Body of pancreas (tissue), 4 donors: ENCODE data around the gene BCL7A. TPM values are rescaled to one million over a fixed set of nuclear protein-coding genes. Genes with fewer than 3 reads are reported as not detected.

Source experiments
- ATAC-seq: fragments of 150-250 bp; one replicate; pipeline ENCODE4 v1.9.1; 2016
- DNase-seq, 4 donors: peaks; one replicate each; pipeline ENCODE4 v3.0.0-alpha.2; 2019
- H3K27ac ChIP-seq, 4 donors: fragments of 200-600 bp; sonication (generic); 1 replicate in 3 of 4; 2 replicates in 1 of 4; pipeline versions ENCODE4 v1.5.1 to v1.6.1; 2016 to 2019; ENCODE audit warnings: mild to moderate bottlenecking in 1 of 4, mixed read lengths in 1 of 4, moderate library complexity in 1 of 4
- H3K27me3 ChIP-seq, 2 donors: fragments of 200-600 bp; sonication (generic); one replicate each; pipeline ENCODE4 v1.6.0; 2016; ENCODE audit warnings: mild to moderate bottlenecking in 1 of 2
- H3K36me3 ChIP-seq, 2 donors: fragments of 200-600 bp; sonication (generic); replicated peaks in 1 of 2; 2 replicates each; pipeline ENCODE4 v1.5.1; 2016; ENCODE audit warnings: low read depth in 2 of 2; ENCODE audit not compliant: insufficient read depth in 1 of 2
- H3K4me1 ChIP-seq: fragments of 200-600 bp; sonication (generic); one replicate; pipeline ENCODE4 v1.6.0; 2016
- H3K4me3 ChIP-seq, 2 donors: fragments of 200-600 bp; sonication (generic); 1 replicate in 1 of 2; 2 replicates in 1 of 2; pipeline ENCODE4 v1.5.1; 2016 to 2019
- H3K9me3 ChIP-seq, 3 donors: fragments of 200-600 bp; sonication (generic); 1 replicate in 2 of 3; 2 replicates in 1 of 3; pipeline ENCODE4 v1.5.1; 2016
- POLR2A ChIP-seq, 3 donors: fragments of 450-650 bp; IDR thresholded peaks; one replicate each; pipeline ENCODE4 v1.6.1; 2016; ENCODE audit warnings: antibody characterized with exemption in 3 of 3, mild to moderate bottlenecking in 2 of 3
- WGBS, 2 donors: methylation state at CpG; one replicate each; pipeline ENCODE4 v1.1.5; 2017; 5-methylcytosine and 5-hydroxymethylcytosine counted together
- intact Hi-C: fragments of 100-400 bp; cut with DNase I; formaldehyde crosslinking; loops from one replicate; pipeline ENCODE4 v1.15.1; 2023
- total RNA-seq, 2 donors: library from RNA; depleted of rRNA; stranded (reverse); fragments of >200 nt; gene quantifications; one replicate each; pipeline ENCODE4 v1.1.0, GENCODE V29; 2016
- TF ChIP-seq, protein P1 (sequence below), 7 experiments: fragments of 450-650 bp in 4 of 7; fragments of 200-600 bp in 3 of 7; sonication (generic) in 3 of 7; IDR thresholded peaks; one replicate each; pipeline ENCODE4 v1.5.1; 2016 to 2019; ENCODE audit warnings: antibody characterized with exemption in 7 of 7

BCL7A gene
- total RNA-seq, 2 donors from 2014 or later: 19.1 to 25.2 TPM

DNA sequence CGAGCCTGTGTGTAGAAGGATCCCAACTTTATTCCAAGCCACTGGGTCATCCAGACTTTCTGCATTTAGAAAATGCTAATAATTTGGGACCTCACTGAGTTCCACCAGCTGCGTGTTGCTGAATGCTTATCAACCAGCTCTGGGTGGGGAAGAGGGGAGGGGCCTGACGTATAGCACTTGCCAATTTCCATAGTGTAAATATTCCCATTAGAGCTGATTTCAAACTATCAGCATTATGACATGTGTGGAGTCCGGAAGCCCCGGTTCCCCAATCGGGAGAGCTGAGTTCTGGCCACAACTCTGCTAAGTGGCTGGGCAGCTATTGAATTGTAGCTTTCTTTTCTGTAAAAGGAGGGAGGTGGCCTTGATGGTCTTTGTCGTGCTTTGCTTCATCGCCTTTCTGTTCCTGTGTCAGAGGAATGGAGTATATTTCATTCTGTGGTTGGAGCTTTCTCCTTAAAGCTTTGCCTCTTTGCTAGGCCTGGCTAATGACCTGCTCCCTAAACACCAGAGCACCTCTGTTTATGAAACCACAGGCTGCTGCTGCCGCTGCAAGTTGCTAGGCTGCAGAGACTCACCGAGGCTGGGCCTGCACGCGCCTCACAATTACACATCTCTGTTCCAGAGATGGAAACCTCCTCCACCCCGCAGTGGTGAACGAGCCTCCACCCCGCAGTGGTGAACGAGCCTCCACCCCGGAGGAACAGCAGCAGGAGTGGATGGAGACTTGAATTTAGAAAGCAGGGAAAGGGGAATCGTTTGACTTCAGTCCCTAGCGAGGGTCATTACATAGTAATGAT is 7.7 kb upstream of the BCL7A start:
- no peaks in the 10 kb centered on the region for H3K27me3 ChIP-seq
- DNase-seq: no peak
- WGBS, 2 donors: 75 to 88% methylated on average over 16 to 19 of the region's 19 CpGs

DNA sequence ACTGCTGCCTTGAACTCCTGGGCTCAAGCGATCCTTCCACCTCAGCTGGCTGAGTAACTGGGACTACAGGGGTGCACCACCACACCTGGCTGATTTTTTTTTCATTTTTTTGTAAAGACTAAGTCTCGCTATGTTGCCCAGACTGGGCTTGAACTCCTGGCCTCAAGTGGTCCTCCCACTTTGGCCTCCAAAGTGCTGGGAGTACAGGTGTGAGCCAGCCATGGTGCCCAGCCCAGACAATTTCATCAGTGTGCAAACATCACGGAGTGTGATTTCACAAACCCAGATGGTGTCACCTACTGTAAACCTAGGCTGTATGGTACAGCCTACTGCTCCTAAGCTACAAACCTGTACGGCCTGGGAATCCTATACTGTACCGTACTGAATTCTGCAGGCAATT is 6.9 kb upstream of the BCL7A start:
- Histone ChIP-seq H3K4me3 (no peak overlapping the region), H3K9me3 (no peaks in the 10 kb centered on the region), H3K36me3 (no peaks in the 10 kb centered on the region), H3K27me3 (no peaks in the 10 kb centered on the region), H3K27ac (no peak overlapping the region), H3K4me1 (no peaks in the 10 kb centered on the region)
- TF ChIP-seq POLR2A (IDR thresholded peaks at IDR 0.05): no peak
- TF ChIP-seq, protein P1, sequence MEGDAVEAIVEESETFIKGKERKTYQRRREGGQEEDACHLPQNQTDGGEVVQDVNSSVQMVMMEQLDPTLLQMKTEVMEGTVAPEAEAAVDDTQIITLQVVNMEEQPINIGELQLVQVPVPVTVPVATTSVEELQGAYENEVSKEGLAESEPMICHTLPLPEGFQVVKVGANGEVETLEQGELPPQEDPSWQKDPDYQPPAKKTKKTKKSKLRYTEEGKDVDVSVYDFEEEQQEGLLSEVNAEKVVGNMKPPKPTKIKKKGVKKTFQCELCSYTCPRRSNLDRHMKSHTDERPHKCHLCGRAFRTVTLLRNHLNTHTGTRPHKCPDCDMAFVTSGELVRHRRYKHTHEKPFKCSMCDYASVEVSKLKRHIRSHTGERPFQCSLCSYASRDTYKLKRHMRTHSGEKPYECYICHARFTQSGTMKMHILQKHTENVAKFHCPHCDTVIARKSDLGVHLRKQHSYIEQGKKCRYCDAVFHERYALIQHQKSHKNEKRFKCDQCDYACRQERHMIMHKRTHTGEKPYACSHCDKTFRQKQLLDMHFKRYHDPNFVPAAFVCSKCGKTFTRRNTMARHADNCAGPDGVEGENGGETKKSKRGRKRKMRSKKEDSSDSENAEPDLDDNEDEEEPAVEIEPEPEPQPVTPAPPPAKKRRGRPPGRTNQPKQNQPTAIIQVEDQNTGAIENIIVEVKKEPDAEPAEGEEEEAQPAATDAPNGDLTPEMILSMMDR (IDR thresholded peaks at IDR 0.05): no peak
- ATAC-seq (no peak), DNase-seq (no peak)
- WGBS, 2 donors: 91% methylated on average over 5 of the region's 5 CpGs
- intact Hi-C loops: no loop called here

More for the DNA sequence above, 7.7 kb upstream of the BCL7A start:
- Histone ChIP-seq H3K27ac (no peak overlapping the region), H3K36me3 (no peaks in the 10 kb centered on the region), H3K4me1 (no peaks in the 10 kb centered on the region), H3K4me3 (no peak overlapping the region), H3K9me3 (no peaks in the 10 kb centered on the region)
- TF ChIP-seq POLR2A (IDR thresholded peaks at IDR 0.05): no peak
- TF ChIP-seq, protein P1 (IDR thresholded peaks at IDR 0.05): no peak
- intact Hi-C loops: no loop called here
- no peak for ATAC-seq

DNA sequence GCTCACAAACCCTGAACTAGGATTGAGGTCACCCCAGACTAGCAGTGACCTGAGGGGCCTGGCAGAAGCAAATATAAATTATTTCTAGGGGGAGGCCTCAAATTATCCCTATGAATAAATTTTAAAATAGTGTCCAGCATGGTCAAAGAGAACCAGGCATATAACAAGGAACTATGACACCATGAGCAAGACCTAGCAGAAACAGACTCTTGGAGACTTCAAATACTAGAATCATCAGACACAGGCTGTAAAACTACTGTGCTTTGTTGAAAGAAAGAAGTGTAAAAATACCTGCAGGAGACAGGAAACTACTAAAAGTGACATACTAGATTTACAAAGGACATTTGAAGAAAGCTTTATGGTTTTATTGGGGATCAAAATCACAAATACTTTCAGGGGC is 3.2 kb upstream of the BCL7A start:
- intact Hi-C loops: no loop called here
- Histone ChIP-seq H3K9me3 (no peaks in the 10 kb centered on the region), H3K4me1 (peaks cover 12% of the 10 kb centered on the region), H3K4me3 (no peak overlapping the region), H3K36me3 (no peaks in the 10 kb centered on the region), H3K27ac (no peak overlapping the region), H3K27me3 (no peaks in the 10 kb centered on the region)
- ATAC-seq (no peak), DNase-seq (no peak)
- TF ChIP-seq, protein P1 (IDR thresholded peaks at IDR 0.05): no peak
- no peak for TF ChIP-seq POLR2A (IDR thresholded peaks at IDR 0.05)

DNA sequence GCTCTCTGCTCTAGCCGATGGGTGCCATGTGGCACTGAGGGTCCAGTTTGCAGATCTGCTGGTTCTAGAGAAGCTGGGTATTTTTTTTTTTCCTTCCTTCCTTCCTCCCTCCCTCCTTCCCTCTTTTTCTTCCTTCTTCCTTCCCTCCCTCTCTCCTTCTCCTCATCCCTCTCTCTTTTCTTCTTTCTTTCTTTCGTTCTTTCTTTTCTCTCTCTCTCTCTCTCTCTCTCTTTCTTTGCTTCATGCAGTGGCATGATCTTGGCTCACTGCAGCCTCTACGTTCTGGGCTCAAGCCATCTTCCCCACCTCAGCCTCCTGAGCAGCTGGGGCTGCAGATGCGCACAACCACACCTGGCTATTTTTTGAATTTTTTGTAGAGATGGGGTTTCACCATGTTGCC is 2.7 kb upstream of the BCL7A start:
- Histone ChIP-seq H3K27me3 (no peaks in the 10 kb centered on the region), H3K4me3 (no peak overlapping the region), H3K36me3 (no peaks in the 10 kb centered on the region), H3K4me1 (peaks cover 17% of the 10 kb centered on the region), H3K9me3 (no peaks in the 10 kb centered on the region), H3K27ac (no peak overlapping the region)
- no peak for DNase-seq
- no peak for ATAC-seq
- no peak for TF ChIP-seq POLR2A (IDR thresholded peaks at IDR 0.05)
- TF ChIP-seq, protein P1 (IDR thresholded peaks at IDR 0.05): no peak
- intact Hi-C loops: no loop called here
- WGBS, 2 donors: 87 to 88% methylated on average over 4 of the region's 4 CpGs

DNA sequence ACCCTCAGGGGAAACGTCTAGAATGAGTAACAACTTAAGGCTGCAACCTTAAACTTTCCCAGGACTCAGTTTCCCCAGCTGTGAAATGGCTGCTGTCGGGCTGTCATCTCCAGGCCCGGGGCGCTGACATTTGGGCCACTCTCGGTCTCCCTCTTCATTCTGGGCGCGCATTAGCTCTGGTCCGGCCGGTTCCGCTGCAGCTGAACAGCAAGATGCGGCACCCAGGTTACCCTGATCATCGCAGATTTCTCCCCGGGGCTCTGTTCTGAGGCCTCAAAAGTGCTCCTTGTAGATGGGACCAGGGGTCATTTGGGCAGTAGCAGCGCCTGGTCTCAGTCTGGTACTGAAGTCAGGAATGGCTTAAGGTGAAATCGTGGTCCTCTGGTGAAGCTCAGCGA is 890 bp upstream of the BCL7A start:
- WGBS, 2 donors: 42 to 49% methylated on average over 15 to 16 of the region's 16 CpGs
- Histone ChIP-seq H3K27ac (peak overlapping the region; percentile 80 to 89 (median 84)), H3K9me3 (no peaks in the 10 kb centered on the region), H3K4me3 (no peak overlapping the region), H3K27me3 (no peaks in the 10 kb centered on the region), H3K36me3 (no peaks in the 10 kb centered on the region), H3K4me1 (peaks cover 36% of the 10 kb centered on the region)
- intact Hi-C loops: no loop called here
- ATAC-seq: no peak
- peak in 1 of 4 donors; percentile 14 for DNase-seq
- TF ChIP-seq, protein P1 (IDR thresholded peaks at IDR 0.05): no peak
- TF ChIP-seq POLR2A (IDR thresholded peaks at IDR 0.05): no peak
